Measurements from ENCODE around the gene DNA2.
"Not testable (repeated sequence)": the region's sequence is repeated elsewhere in the genome, so short reads cannot be mapped to it uniquely, and the experiment has no call there.

DNA2 gene, protein sequence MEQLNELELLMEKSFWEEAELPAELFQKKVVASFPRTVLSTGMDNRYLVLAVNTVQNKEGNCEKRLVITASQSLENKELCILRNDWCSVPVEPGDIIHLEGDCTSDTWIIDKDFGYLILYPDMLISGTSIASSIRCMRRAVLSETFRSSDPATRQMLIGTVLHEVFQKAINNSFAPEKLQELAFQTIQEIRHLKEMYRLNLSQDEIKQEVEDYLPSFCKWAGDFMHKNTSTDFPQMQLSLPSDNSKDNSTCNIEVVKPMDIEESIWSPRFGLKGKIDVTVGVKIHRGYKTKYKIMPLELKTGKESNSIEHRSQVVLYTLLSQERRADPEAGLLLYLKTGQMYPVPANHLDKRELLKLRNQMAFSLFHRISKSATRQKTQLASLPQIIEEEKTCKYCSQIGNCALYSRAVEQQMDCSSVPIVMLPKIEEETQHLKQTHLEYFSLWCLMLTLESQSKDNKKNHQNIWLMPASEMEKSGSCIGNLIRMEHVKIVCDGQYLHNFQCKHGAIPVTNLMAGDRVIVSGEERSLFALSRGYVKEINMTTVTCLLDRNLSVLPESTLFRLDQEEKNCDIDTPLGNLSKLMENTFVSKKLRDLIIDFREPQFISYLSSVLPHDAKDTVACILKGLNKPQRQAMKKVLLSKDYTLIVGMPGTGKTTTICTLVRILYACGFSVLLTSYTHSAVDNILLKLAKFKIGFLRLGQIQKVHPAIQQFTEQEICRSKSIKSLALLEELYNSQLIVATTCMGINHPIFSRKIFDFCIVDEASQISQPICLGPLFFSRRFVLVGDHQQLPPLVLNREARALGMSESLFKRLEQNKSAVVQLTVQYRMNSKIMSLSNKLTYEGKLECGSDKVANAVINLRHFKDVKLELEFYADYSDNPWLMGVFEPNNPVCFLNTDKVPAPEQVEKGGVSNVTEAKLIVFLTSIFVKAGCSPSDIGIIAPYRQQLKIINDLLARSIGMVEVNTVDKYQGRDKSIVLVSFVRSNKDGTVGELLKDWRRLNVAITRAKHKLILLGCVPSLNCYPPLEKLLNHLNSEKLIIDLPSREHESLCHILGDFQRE

DNA sequence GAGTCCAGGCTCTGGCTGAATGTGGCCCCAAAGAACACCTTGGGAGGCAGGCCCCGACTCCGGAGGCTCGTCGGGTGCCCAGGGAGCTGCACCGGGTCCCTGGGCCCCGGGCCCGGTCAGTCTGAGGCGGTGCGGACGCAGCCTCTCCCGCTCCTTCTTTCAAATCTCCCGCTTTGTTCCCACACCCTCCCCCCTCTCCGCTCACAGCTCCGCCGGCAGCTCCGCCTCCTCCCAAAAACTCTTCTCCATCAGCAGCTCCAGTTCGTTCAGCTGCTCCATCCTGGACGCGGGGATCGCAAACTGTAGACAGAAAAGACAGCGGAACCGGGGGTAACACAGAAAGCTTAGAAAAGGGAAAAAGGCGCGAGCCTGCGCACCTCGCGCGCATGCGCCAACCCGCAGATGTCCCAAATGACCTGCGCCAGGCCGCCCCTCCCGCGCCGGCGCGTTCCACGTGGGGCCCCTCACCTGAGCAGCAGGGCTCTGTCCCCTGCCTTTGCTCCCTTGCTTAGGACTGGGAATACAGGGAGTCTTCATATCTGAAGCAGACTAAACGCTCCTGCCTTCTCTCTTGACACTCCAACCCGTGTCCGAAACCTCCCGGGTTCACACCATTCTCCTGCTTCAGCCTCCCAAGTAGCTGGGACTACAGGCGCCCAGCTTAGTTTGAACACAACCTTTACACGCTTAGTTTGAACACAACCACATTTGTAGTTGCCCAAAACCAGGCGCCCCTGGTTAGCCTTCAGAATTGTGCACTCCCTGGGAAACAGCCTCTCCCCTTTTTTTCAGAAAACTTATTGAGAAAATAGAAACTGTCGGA, at the start of gene DNA2:
Gene DNA2 (minus strand): TSS at position 388 of the 823 bp plus-strand sequence. CDS start 109 bp downstream, at position 279.
- no peaks in the 10 kb centered on the region for H3K27me3 ChIP-seq
- H3K27ac ChIP-seq = peak within 1 kb of the TSS; percentile 84
- peak within 1 kb of the TSS; percentile 72 for H3K4me3 ChIP-seq
- peak within 1 kb of the TSS; percentile 85 for H3K9ac ChIP-seq
- TF ChIP-seq Cebpa-rat (IDR thresholded peaks at IDR 0.05) = no peak
- H3K9me3 ChIP-seq = no peaks in the 10 kb centered on the region
- H3K4me2 ChIP-seq = peak within 1 kb of the TSS; percentile 86
- peaks cover 34% of the 10 kb centered on the region for H3K4me1 ChIP-seq
- no peaks in the 10 kb centered on the region for H4K20me1 ChIP-seq
- peaks cover 24% of the 10 kb centered on the region for H3K36me3 ChIP-seq

DNA sequence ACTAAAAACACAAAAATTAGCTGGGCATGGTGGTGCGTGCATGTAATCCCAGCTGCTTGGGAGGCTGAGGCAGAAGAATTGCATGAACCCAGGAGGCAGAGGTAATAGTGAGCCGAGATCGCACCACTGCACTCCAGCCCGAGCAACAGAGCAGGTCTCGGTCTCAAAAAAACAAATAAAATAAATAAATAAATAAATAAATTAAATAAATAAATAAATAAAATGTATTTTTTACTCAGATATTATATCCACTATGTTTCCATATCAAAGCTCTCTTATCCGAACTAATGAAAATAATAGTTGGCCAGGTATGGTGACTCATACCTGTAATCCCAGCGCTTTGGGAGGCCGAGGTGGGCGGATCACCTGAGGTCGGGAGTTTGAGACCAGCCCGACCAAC, 46.8 kb upstream of the DNA2 start:
- not testable (repeated sequence) for H3K27me3 ChIP-seq, H3K9me3 ChIP-seq, H3K4me1 ChIP-seq, H3K4me2 ChIP-seq, H3K9ac ChIP-seq, H3K27ac ChIP-seq, H3K4me3 ChIP-seq, H4K20me1 ChIP-seq
- H3K36me3 ChIP-seq = peaks cover 37% of the 10 kb centered on the region

DNA sequence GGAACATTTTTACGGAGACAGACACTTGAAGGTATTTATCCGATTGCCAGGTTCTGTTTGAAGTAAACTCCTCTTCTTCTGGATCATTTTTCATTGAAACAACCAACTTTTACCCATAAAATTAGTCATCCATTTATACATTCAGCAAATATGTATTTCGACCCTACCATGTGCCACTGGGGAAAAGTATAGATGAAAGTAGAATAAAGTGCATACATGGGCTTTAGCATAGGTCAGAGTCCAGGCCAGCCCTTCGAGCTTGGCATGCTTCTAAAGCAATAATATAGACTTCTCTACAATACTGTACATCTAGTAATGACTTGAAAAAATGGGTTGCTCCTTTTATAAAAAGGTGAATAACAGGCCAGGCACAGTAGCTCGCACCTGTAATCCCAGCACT, 45.4 kb upstream of the DNA2 start:
- TF ChIP-seq Cebpa-rat (IDR thresholded peaks at IDR 0.05) = no peak
- Histone ChIP-seq H3K4me1 (no peaks in the 10 kb centered on the region), H3K4me3 (no peak overlapping the region), H3K36me3 (peaks cover 37% of the 10 kb centered on the region), H4K20me1 (no peaks in the 10 kb centered on the region), H3K9ac (no peak overlapping the region), H3K9me3 (no peaks in the 10 kb centered on the region), H3K27me3 (no peaks in the 10 kb centered on the region), H3K27ac (no peak overlapping the region), H3K4me2 (no peak overlapping the region)

DNA sequence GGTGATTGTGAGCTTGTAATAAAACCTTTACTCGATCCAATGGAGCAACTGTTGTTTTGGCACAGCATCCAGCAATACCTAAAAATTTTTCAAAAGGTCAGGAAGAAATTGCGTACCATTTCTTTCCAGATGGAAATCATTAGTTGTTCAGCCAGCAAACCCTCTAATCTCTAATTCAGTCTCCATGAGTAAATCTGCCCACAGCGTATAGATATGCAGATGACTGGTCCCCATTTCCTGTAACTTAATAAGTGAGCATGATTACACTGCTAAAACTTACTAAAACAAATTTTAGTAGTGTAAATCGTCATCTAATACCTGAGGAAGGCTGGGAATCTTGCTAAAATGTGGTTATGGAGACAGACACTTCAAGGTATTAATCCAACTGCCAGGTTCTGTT, 45.0 kb upstream of the DNA2 start:
- H3K27me3 ChIP-seq = no peaks in the 10 kb centered on the region
- no peaks in the 10 kb centered on the region for H3K9me3 ChIP-seq
- no peaks in the 10 kb centered on the region for H3K4me1 ChIP-seq
- TF ChIP-seq Cebpa-rat (IDR thresholded peaks at IDR 0.05) = no peak
- H3K36me3 ChIP-seq = peaks cover 37% of the 10 kb centered on the region
- H3K9ac ChIP-seq = no peak overlapping the region
- no peak overlapping the region for H3K27ac ChIP-seq
- no peaks in the 10 kb centered on the region for H4K20me1 ChIP-seq
- no peak overlapping the region for H3K4me2 ChIP-seq
- no peak overlapping the region for H3K4me3 ChIP-seq

DNA sequence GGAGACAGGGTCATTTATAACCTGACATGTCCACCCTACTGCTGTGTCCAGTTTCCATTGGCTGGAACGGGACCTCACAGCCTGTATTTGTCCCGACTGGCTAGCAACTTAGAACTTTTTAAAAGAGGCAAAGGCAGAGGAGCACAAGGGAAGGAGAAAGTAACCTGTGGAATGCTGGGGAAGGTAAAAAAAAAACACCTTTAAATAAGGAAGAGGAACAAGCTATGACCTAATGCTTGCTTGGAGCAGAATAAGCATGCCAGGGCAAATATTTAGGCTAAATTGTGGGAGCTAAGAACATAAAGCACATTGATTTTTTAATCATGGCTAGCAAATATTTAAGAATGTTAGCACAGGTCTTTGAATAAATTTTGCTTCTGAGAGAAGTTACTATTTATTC, 44.4 kb upstream of the DNA2 start:
- peaks cover 36% of the 10 kb centered on the region for H3K36me3 ChIP-seq
- H3K9ac ChIP-seq, H3K9me3 ChIP-seq, H3K4me2 ChIP-seq, H3K27ac ChIP-seq, H4K20me1 ChIP-seq, H3K4me3 ChIP-seq, H3K27me3 ChIP-seq, H3K4me1 ChIP-seq: not testable (repeated sequence)

- TF ChIP-seq Cebpa-rat (IDR thresholded peaks at IDR 0.05) = no peak
- no peaks in the 10 kb centered on the region for H3K4me1 ChIP-seq
- no peak overlapping the region for H3K4me3 ChIP-seq
- no peaks in the 10 kb centered on the region for H3K27me3 ChIP-seq
- H3K27ac ChIP-seq = no peak overlapping the region
- H3K36me3 ChIP-seq = peaks cover 20% of the 10 kb centered on the region
- no peak overlapping the region for H3K9ac ChIP-seq
- no peaks in the 10 kb centered on the region for H3K9me3 ChIP-seq
- no peak overlapping the region for H3K4me2 ChIP-seq
- no peaks in the 10 kb centered on the region for H4K20me1 ChIP-seq
These were observed 36.3 kb upstream of the DNA2 start for GRCh38 chr10:68508090-68508489.

DNA sequence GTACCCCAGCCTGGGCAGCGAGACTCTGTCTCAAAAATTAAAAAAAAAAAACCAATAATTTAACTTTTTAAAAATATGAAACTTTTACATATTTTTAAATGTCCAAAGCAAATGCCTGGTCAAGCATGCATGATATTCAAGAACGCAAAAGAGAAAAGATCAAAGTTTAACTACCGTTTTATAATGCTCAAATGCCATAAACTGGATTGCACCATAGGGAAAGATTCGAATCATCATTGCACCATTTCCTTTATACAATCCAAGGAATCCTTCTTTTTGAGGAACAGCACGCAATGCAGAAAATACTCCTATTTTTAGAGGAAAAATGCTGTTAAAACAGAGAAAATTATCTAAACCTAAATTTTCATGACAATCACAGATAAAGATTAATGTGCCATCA, 34.6 kb upstream of the DNA2 start:
- Histone ChIP-seq H3K9ac (no peak overlapping the region), H3K27ac (no peak overlapping the region), H3K4me3 (no peak overlapping the region), H3K9me3 (no peaks in the 10 kb centered on the region), H3K4me1 (no peaks in the 10 kb centered on the region), H3K4me2 (no peak overlapping the region), H3K27me3 (no peaks in the 10 kb centered on the region), H3K36me3 (peaks cover 21% of the 10 kb centered on the region), H4K20me1 (no peaks in the 10 kb centered on the region)
- TF ChIP-seq Cebpa-rat (IDR thresholded peaks at IDR 0.05) = no peak

- Histone ChIP-seq H4K20me1 (no peaks in the 10 kb centered on the region), H3K4me1 (no peaks in the 10 kb centered on the region), H3K27ac (no peak overlapping the region), H3K27me3 (no peaks in the 10 kb centered on the region), H3K9ac (no peak overlapping the region), H3K36me3 (peaks cover 54% of the 10 kb centered on the region), H3K4me3 (no peak overlapping the region), H3K4me2 (no peak overlapping the region), H3K9me3 (no peaks in the 10 kb centered on the region)
- no peak for TF ChIP-seq Cebpa-rat (IDR thresholded peaks at IDR 0.05)
These were observed 31.1 kb upstream of the DNA2 start for GRCh38 chr10:68502846-68503245.

- no peak overlapping the region for H3K4me3 ChIP-seq
- no peak overlapping the region for H3K27ac ChIP-seq
- H3K9ac ChIP-seq = no peak overlapping the region
- no peaks in the 10 kb centered on the region for H4K20me1 ChIP-seq
- no peaks in the 10 kb centered on the region for H3K9me3 ChIP-seq
- H3K27me3 ChIP-seq = no peaks in the 10 kb centered on the region
- peaks cover 11% of the 10 kb centered on the region; the same call in 1 of the 2 replicates for H3K4me1 ChIP-seq
- no peak for TF ChIP-seq Cebpa-rat (IDR thresholded peaks at IDR 0.05)
- H3K4me2 ChIP-seq = no peak overlapping the region
- peaks cover 58% of the 10 kb centered on the region for H3K36me3 ChIP-seq
These were observed 29.9 kb upstream of the DNA2 start for GRCh38 chr10:68501691-68502090.

All from BLaER1 (cell line).